GM12874 (cell line): ENCODE measurements around the gene CDK2.

Experiments used
- CTCF ChIP-seq: IDR thresholded peaks from 2 replicates; pipeline ENCODE4 v1.5.1; 2011; ENCODE audit warnings: low read depth, mild to moderate bottlenecking, control low read depth, low read length, moderate library complexity; ENCODE audit not compliant: insufficient read depth

CDK2 gene

DNA sequence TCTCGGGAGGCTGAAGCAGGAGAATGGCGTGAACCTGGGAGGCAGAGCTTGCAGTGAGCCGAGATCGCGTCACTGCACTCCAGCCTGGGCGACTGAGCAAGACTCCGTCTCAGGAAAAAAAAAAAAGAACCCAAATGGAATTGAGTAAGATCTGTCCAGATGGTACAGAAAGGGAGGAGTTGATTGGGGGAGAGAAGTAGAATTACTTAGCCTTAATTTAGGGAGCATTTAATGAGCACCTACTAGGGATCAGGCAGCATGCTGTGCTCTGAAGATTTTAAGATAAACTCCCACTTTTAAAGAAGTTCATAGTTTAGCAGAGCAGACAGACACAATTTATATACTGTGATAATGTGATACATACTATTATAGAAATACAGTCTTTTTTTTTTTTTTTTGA, 11.8 kb downstream of the CDK2 start:
- no peak for TF ChIP-seq CTCF

DNA sequence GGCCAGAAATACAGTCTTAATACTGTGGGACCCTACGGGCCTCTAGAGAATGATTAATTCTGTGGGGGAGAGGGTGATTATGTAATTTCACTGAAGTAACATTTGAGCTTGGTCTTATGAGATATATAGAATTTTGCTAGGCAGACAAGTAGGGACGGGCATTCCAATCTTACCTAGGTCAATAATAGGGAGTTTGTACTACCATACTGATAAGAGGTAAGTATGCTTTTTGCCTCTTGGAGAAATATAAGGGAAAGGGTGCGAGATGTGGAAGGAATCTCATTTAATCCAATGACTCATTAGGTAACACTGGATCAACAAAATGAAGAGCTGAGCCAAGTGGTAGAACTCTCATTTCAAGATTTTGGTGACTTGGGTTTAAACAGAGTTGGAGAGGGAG, 12.4 kb downstream of the CDK2 start:
- no peak for TF ChIP-seq CTCF

DNA sequence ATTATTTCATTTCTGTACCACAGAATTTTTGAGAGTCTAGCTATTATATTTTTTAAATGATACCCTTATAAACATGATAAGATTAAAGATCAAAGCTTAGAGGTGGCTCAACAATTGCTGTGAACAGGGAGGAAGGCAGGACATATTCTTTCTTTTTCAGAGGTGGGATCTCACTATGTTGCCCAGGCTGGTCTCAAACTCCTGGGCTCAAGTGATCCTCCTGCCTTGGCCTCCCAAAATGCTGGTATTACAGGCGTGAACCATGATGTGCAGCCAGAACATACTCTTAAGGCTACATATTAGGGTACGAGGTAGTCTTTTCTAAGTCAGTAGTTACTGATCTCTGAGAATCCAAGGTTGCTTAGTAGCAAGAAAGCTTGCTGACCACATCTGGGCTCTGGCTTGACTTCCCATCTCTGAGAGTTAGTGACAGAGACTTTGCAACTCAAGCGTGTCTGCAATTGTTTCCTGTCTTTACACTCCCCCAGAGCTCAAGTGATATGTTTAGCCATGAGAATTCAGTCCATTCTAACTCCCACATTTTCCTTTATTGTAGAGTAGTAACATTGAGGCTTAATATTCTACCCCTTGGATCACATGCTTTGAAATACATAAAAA, 15.8 kb downstream of the CDK2 start:
- no peak for TF ChIP-seq CTCF

GRCh38 chr12:55983232-55983842, 16.7 kb downstream of the CDK2 start:
- no peak for TF ChIP-seq CTCF

DNA sequence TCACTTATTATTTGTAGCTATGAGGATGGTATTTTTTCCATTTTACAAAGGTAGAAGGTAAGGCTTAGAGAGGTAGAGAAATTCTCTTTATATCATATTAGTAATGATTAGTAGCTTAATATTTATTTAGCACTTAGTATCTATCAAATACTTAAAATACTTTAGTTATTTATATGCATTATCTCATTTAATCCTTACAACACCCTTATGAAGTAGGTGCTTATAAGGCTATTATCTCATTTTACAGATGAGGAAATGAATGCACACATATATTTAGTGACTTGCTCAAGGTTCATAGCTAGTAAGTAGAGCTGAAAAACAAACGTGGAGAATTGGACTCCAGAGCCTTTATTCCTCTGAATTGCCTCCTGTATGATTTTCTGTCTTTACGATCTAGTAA, 18.2 kb downstream of the CDK2 start:
- no peak for TF ChIP-seq CTCF

- no peak for TF ChIP-seq CTCF
Measured at GRCh38 chr12:55985341-55985740, 18.7 kb downstream of the CDK2 start.

- no peak for TF ChIP-seq CTCF
Measured at GRCh38 chr12:55991110-55991509, 24.5 kb downstream of the CDK2 start.
